Hematopoietic multipotent progenitor cell (in vitro differentiated cells): ENCODE results near the gene COX4I1. TPM values are rescaled to one million over a fixed set of nuclear protein-coding genes. Genes with fewer than 3 reads are reported as not detected.

ENCODE experiments used
- DNase-seq, 3 donors: peaks; one replicate each; pipeline ENCODE4 v3.0.0-alpha.2; 2011 to 2015; ENCODE audit warnings: low read depth in 2 of 3, low spot score in 2 of 3
- small RNA-seq: library from RNA; depleted of rRNA; stranded (forward); fragments of <200 nt; gene quantifications from one replicate; pipeline ENCODE3, GENCODE V24; 2012
- total RNA-seq: library from RNA; depleted of rRNA; stranded (reverse); fragments of >200 nt; gene quantifications from one replicate; pipeline ENCODE4 v1.2.3, GENCODE V29; 2012

COX4I1 gene
- total RNA-seq, 1 donor, result 368 TPM

DNA sequence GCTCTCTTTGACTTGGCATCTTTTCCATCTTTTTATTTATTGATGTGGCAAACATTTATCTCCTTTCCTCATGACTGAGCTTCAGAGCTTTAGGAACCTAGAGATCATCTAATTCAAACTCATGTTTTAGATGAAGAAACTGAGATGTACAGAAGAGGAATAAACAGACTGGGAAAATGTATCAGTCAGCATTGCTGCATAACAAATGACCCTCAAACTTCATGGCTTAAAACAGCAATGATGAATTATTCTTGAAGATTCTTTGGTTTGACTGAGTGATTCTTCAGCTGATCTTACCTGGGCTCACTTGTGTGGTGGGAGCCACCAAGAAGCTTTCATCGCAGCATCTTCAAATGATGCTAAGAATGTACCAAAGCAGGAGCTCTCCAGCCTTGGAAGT, 55.4 kb downstream of the COX4I1 start:
- no peak for DNase-seq

DNA sequence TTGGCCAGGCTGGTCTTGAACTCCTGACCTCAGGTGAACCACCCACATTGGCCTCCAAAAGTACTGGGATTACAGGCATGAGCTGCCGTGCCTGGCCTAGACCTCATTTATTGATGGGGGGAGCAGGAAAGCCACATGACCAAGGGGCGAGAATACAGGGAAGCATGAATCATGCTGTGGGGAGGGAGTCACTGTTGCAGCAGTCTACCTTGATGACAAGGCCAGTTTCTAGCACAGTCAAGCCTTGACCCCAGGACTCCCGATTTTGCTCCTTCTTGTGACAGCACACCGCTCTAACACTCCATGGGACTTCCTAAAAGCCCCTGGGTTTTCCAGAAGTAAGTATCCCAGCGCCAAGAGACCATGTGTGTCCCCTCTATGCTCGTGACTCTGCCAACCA, 56.6 kb downstream of the COX4I1 start:
- DNase-seq, result no peak

DNA sequence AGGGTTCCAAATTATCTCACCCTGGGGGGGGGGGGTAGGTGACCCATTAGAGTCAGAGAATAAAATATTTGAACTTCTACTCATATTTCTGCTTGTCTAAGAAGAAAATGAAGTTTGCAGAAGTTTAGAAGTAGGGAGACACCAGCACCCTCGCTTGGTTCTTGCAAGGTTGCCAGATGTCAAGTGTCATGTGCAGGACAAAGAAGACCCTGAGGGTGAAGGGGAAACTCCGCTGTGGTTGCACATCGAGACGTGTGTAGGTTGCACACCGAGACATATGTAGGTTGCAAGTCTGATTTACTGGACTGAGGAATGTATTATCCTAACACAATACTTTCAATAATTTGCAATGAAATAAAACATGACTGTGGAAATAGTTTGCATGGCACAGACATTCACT, 57.1 kb downstream of the COX4I1 start:
- no peak for DNase-seq

Small RNAs within 50 kb of the gene (small RNA-seq; reads per million reads assigned to genes)
- not detected for gene RNU1-103P

Other genes with a start within 250 kb of the COX4I1 start
- 112 TPM for gene GSE1, start 186.4 kb upstream of the COX4I1 start, total RNA-seq
- 5.4 TPM for gene GINS2, start 110.7 kb upstream of the COX4I1 start, total RNA-seq
- 3.5 TPM for gene C16orf74, start 48.6 kb upstream of the COX4I1 start, total RNA-seq
- 28.3 TPM for gene EMC8, start 151 bp upstream of the COX4I1 start, total RNA-seq
- gene IRF8, start 99.5 kb downstream of the COX4I1 start, total RNA-seq, result 19.7 TPM